ENCODE measurements around the gene UBQLN4.

Gene UBQLN4

DNA sequence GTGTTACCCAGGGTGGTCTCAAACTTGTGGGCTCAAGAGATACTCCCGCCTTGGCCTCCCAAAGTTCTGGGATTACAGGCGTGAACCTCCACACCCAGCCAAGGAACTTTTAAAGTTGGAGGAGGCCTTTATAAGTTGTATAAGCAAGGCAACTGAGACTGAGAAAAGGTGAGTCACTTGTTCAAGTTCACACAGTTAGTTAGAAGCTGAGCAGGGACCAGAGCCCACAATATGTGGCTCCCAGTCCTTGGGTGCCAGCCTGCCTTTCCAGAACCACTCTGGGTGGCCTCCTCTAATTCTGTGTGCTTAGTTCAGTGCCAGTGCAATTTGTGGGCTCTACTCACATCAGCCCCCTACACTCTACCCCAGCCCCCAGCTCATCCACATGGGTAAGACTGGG, 11.0 kb upstream of the UBQLN4 start:
- no peak for TF ChIP-seq CTCF (IDR thresholded peaks at IDR 0.05; ENCODE audit: extremely low read depth, insufficient read depth, missing control alignments)
- no peak for DNase-seq (ENCODE audit: low spot score)
- in situ Hi-C loops (cut with MboI; ENCODE audit: low pct_unique_long_range_greater_than_20kb, low sequenced_read_pairs, unreplicated experiment), result no loop called here

GRCh38 chr1:156063997-156064285, 10.3 kb upstream of the UBQLN4 start:
- no peak for DNase-seq (ENCODE audit: low spot score)
- in situ Hi-C loops (cut with MboI; ENCODE audit: low pct_unique_long_range_greater_than_20kb, low sequenced_read_pairs, unreplicated experiment), result no loop called here
- TF ChIP-seq CTCF (IDR thresholded peaks at IDR 0.05; ENCODE audit: extremely low read depth, insufficient read depth, missing control alignments), result no peak

DNA sequence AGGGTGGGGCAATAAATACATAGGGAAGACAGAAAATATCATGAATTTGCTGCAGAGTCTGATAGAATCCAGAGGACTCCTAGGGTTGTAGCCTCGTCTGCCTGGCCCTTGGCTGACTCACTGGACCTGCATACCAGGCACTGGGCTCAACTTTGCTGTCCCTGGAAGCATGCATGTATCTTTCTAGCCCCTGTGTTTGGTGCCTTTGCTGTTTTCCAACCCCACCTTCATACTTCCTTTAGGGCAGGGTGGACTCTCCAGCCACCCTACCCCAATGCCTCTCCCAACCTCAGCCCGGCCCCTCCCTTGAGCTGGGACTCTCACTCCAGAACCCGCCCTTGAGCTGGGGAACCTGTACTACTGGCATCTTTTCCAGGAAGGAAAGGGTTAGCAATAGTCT, 8.6 kb upstream of the UBQLN4 start:
- in situ Hi-C loops (cut with MboI; ENCODE audit: low pct_unique_long_range_greater_than_20kb, low sequenced_read_pairs, unreplicated experiment), result no loop called here
- no peak for DNase-seq (ENCODE audit: low spot score)
- TF ChIP-seq CTCF (IDR thresholded peaks at IDR 0.05; ENCODE audit: extremely low read depth, insufficient read depth, missing control alignments), result no peak

GRCh38 chr1:156060937-156061636, 7.5 kb upstream of the UBQLN4 start, which contains the start of gene RAB25:
Gene RAB25 (plus strand): TSS chr1:156061160. CDS start chr1:156061401, 241 bp downstream.
- DNase-seq (ENCODE audit: low spot score), result no peak
- TF ChIP-seq CTCF (IDR thresholded peaks at IDR 0.05; ENCODE audit: extremely low read depth, insufficient read depth, missing control alignments), result no peak
- in situ Hi-C loops (cut with MboI; ENCODE audit: low pct_unique_long_range_greater_than_20kb, low sequenced_read_pairs, unreplicated experiment), result no loop called here

DNA sequence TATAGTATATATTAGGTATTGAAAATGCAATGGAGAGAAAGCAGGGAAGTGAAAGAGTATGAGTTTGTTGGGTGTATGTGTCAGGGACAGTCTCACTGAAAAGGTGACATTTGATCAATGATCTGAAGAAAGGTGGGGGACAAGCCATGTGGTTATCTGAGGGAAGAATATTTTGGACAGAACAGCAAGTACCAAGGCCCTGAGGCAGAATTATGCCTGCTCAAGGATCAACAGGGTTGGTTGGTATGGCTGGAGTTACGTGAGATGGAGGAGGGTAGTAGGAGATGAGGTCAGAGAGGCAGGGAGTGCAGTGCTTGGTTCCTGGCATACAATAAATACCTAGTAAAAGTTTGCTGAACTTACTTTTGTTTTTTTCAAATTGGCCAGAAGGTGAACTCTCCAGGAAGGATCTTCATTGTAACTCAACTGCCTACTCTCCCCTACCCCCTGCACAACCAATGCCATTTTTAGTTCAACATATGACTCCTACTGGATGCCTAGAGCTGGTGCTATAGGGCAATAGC, 2.8 kb upstream of the UBQLN4 start:
- TF ChIP-seq CTCF (IDR thresholded peaks at IDR 0.05; ENCODE audit: extremely low read depth, insufficient read depth, missing control alignments), result no peak
- no peak for DNase-seq (ENCODE audit: low spot score)
- in situ Hi-C loops (cut with MboI; ENCODE audit: low pct_unique_long_range_greater_than_20kb, low sequenced_read_pairs, unreplicated experiment), result no loop called here

GRCh38 chr1:156055281-156056048, 1.9 kb upstream of the UBQLN4 start:
- TF ChIP-seq CTCF (IDR thresholded peaks at IDR 0.05; ENCODE audit: extremely low read depth, insufficient read depth, missing control alignments), result no peak
- in situ Hi-C loops (cut with MboI; ENCODE audit: low pct_unique_long_range_greater_than_20kb, low sequenced_read_pairs, unreplicated experiment), result no loop called here
- DNase-seq (ENCODE audit: low spot score), result no peak
